GM10847 (cell line): ENCODE results near the gene ZNF302.

Experiments used
- POLR2A ChIP-seq: IDR thresholded peaks from 2 replicates; pipeline ENCODE4 v1.6.1; 2011; ENCODE audit not compliant: insufficient read length; ENCODE audit errors: extremely low read depth

Gene ZNF302

DNA sequence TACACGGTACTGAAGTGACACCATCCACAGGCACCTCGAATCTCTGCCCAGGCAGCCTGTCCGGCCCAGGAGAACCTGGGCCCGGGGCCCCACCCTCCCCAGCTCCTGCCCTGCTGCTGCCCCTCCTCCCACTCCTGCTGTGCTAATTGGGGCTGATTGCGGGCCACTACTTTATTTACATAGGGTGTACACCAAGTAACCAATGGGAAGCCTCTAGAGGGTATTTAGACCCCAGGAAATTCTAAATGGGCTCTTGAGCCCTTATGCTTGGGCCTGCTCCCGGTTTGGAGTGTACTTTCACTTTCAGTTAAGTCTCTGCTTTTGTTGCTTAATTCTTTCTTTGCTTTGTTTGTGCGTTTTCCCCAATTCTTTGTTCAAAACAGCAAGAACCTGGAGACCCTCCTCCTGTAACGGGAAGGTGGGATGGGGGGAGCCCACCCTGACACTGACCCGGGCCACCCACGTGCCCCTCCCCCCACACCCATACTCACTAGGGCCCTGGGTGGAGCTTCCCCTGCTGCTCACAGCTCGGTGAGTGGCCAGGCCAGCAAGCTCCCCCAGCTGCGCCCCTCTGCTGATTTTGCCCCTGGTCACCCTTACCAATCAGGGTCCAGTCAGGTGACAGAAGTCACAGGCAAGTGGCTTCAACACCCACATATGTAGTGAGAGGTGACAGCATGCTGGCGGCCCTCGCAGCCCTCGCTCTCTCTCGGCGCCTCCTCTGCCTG, 10.0 kb upstream of the ZNF302 start:
- TF ChIP-seq POLR2A, result no peak

DNA sequence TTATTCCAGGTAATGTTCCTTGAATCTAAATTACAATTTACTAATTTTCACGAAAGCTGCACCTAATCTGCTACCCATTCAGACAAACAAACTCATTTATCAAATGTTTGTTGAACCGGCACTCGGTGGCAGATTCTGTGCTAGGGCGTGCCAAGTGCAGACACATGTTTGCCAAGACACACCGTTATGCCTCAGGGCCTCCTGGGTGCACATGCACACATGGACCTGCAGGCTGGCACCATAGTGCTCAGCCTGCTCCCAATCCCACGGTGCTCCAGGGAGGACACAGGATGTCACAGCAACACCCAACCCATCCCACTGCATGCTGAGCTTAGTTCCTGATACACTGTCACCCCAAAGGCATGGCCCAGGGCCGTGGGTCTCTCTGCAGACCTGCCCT, 8.2 kb upstream of the ZNF302 start:
- no peak for TF ChIP-seq POLR2A

DNA sequence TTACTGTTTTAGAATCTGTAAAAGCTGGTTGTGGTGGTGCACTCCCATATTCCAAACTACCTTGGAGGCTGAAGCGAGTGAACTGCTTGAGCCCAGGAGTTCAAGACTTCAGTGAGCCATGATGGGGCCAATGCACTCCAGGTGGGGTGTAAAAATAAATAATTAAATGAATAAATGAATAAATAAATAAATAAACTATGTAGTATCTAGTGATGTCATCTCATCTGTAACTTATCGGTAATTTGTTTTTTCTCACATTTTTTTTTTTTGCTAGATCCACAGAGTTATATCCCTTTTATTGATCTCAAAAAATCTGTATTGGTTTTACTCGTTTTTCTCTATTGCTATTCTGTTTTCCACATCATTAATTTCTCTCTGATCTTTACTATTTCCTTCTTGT, 5.5 kb upstream of the ZNF302 start:
- TF ChIP-seq POLR2A, result no peak

DNA sequence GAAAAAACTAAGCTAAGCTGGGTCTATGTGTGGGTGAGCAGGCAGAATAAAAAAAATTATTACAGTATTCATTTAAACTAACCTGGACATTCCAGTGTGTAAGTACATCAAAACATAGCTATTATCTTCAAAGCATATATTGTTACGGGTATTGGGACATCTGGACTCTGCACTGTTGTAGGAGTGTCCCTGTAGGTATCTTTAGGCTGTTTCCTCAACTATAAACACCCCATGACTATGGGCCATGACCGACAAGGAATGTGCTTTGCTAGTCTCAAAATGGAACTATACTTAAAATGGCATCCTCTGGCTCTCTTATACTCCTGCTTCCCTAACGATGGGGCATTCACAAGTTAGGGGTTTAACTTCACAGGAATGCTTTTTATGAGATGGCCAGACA, 3.9 kb upstream of the ZNF302 start:
- no peak for TF ChIP-seq POLR2A

DNA sequence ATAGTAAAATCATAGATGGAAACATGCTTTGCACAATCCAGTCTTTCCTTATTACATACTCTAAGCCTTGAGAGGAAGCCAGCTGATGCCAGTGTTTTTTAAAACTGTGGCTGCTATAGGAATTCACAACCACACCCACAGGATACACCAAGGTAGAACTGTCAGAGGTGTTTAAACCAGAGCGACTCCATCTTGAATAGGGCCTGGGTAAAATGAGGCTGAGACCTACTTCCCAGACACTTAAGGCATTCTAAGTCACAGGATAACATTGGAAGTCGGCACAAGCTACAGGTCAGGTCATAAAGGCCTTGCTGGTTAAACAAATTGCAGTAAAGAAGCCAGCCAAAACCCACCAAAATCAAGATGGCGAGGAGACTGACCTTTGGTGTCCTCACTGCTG, 2.2 kb upstream of the ZNF302 start:
- no peak for TF ChIP-seq POLR2A

DNA sequence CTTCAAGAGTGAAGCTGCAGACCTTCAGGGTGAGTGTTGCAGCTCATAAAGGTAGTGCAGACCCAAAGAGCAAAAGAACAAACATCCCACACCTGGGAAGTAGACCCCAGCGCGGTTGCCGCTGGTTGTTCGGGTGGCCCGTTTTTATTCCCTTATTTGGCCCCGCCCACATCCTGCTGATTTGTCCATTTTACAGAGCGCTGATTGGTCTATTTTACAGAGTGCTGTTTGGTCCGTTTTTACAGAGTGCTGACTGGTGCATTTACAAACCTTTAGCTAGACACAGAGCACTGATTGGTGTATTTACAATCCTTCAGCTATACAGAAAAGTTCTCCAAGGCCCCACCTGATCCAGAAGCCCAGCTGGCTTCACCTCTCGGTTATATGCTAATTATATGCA, 1.6 kb upstream of the ZNF302 start:
- no peak for TF ChIP-seq POLR2A

DNA sequence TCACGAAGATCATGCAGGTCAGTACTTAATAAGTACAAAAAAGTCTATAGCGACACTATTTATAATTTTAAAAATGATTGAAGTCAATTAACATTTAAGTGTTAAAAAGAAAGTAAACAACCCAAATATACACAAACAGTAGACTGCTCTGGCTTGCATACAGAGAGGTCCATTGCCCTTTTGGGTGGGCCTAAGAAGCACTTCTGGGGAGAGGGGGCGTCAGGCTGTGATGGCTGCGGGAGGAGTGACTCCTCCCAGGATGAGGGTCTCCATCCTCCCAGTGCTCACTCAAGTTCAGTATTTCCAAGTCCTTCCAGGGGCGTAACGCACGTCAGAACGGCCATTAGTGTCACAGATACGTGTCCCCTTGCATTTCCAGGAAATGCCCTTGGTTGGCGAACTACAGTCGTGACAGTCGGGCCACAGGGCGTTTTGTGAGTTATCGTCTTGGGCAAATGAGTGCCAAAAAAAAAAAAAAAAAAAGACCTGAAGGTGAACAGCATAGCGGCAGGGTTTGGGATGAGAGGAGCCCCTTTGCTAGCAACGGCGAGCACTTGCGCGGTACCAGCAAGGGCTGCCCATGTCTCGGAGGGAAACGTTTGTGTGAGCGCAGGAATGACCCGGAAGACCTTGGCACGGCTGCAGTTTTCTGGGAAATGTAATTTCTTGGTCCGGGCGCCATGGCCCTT, 637 bp upstream of the ZNF302 start, which contains the start of gene SCGB2B2:
SCGB2B2 (minus strand) TSS at position 463 of the 689 bp plus-strand sequence. CDS start 82,596 bp downstream, outside the sequence.
- no peak for TF ChIP-seq POLR2A

DNA sequence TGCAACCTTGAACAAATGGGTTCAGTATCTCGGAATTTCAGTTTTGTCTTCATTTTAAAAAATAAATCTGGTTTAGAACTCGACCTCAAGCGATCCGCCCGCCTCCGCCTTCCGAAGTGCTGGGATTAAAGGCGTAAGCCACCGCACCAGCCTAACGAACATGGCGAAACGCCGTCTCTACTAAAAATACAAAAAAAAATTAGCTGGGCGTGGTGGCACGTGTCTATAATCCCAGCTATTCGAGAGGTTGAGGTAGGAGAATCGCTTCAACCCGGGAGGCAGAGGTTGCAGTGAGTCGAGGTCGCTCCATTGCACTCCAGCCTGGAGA, 571 bp downstream of the ZNF302 start:
- no peak for TF ChIP-seq POLR2A

DNA sequence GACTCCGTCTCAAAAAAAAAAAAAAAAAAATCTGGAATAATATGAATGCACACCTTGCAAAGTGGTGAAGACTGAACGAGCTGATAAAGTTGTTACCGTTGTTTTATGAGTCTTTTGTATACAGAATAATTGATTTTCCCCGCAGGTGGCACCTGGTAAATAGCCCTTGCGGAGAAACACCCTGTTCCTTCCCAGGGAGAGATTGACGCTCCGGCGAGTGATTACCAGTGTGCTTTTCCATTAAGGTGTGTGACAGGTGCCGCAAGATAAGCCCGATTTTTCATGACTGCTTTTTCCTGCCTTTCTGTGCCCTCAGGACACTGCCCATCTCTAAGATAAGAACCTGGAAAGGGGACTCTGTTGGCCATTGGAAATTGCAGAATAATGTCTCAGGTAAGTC, 943 bp downstream of the ZNF302 start:
- TF ChIP-seq POLR2A, result no peak

DNA sequence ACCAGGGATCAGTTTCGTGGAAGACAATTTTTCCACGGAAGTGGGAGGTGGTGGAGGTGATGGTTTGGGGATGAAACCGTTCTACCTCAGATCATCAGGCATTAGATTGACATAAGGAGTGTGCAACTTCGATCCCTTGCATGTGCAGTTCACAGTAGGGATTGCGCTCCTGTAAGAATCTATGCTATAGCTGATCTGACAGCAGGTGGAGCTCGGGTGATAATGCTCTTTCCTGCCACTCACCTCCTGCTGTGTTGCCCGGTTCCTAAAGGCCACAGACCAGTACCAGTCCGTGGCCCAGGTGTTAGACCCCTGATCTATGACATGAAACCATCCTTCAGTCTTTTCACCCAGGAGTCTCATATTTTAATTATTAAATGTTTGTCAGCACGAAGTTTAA, 4.0 kb downstream of the ZNF302 start:
- no peak for TF ChIP-seq POLR2A

DNA sequence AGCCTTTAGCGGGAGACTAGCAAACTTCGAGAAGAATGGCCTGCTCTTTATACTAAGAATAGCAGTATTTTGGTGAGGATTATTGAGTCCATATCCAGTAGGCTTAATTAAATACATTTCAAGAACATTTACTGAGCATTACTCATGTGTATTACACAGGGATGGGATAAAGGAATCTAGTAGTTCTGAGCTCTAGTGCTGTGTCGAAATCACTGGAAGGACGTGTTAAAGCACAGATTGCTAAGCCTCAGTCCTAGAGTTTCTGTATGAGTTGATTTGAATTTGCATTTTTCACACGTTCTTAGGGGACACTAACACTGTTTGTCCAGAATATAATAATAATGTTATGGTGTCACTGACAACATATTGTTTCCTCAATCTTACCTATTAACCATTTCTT, 9.0 kb downstream of the ZNF302 start:
- TF ChIP-seq POLR2A, result no peak

DNA sequence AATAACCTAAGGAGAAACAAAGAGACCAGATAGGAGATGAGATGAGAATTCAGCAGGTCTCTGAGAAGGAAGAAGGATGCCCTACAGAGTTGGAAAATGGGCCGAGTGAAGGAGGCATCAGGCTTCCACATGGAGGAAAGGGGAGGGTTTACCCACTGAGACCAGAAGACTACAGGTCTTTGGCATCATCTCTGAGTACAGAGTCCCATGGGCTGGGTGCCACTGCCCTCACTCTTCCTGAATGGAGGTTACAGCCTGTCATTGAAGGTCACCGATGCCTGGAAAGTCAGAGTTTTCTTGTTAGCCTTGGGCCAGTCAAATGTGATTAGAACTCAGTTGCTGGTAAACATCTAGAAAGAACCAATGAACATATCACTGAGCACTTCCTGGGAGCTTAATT, 9.9 kb downstream of the ZNF302 start:
- no peak for TF ChIP-seq POLR2A

DNA sequence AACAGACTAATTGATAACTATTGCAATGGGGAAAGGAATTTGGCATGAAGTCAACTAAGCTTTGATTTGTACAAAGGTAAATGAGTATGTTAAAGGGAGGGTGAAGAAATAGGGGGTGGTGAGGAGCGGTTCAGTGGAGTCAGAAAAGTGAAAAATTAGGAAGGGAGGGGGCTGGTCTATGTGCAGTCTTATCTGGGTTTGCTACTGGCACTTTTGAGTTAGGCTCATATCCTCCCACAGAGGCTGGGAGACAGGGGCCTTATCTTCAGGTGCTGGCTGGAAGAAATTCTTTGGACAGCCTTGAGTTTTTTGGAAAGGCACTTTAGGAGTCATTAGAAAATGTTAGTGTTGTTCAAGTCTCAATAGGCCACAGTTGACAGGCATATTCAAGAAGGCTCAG, 11.1 kb downstream of the ZNF302 start:
- no peak for TF ChIP-seq POLR2A

DNA sequence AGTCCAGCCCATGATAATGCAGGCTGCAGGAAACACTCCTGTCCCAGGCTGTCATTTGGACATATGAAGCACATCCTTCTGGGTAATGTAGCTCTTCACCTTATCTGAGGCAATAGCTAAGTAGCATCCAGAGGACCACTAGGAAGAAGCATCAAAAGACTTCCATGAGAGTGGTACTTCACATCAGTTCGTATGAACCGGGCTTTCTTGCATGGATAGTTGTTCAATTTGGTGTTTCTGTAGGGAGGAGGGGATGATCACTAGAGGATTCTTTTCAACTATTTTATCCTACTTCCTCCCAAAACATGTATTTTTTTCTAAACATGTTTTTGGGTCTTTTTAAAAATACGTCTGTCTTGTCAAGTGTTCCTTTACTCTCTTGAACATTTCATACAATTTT, 12.9 kb downstream of the ZNF302 start:
- TF ChIP-seq POLR2A, result no peak

DNA sequence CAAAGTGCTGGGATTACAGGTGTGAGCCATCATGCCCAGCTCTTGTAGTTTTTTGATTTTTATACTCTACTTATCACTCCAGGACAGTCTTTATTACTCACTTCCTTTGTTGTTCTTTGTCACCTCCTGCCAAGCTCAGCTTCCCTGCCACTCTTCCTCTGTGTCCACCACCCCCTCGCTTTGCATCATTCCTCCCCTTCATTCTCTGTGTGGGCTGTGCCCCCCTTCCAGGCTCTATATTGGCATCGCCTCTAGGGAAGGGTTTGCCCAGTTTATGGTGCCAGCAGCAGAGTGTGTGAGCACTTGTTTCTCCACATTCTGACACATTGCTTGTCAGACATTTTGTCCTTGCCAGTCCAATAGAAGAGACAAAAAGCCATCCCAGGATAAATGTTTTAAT, 15.1 kb downstream of the ZNF302 start:
- no peak for TF ChIP-seq POLR2A

DNA sequence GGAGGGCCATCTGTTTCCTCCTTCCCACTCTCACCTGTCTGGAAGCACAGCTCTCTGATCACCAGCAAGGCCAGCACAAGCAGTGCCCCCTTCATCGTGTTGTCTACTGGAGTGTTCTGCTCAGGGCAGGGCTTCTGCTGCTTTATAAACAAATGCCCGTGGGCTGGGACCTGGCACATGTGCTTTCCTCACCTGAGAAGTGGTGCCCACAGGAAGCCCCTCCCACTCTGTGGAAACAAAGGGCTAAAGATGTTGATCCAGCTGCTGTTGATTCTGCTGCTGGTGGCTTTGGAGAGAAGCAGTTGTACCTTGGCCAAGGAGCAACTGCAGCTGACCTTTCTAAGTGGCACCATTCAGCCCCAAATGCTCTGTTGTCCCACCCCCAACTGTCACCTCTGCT, 30.2 kb downstream of the ZNF302 start:
- no peak for TF ChIP-seq POLR2A

DNA sequence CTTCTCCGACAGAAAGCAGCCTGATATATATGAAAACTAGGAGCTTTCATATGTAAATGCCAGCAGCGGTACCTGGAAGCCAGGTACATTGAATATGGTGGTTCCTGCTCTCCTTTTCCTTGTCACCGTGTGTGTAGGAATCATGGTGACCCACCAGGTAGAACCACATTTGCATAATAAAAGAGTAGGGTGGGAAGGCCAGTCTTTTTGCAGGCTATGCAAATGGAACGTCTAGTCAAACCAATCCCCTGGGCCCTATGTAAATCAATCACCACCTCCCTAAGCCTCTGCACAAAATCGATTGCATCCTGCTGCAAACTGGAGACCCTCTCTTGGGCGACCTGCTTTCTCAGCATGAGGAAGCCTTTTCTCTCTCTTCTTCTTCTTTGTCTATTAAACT, 34.4 kb downstream of the ZNF302 start:
- TF ChIP-seq POLR2A, result no peak
